Left ventricle myocardium inferior (tissue), 1 donor: ENCODE data around the gene NRL. TPM values are rescaled to one million over a fixed set of nuclear protein-coding genes. Genes with fewer than 3 reads are reported as not detected.
A peak's percentile ranks its signal among the peaks of the same experiment; 100 is the strongest.

Source experiments
- DNase-seq: peaks from one replicate; pipeline ENCODE4 v3.0.0-alpha.2; 2020
- H3K27ac ChIP-seq: fragments of 200-600 bp; replicated peaks from 2 replicates; pipeline ENCODE4 v1.8.0; 2021
- H3K27me3 ChIP-seq: fragments of 200-600 bp; 2 replicates; pipeline ENCODE4 v1.8.0; 2021; ENCODE audit warnings: low read depth
- H3K36me3 ChIP-seq: fragments of 200-600 bp; 2 replicates; pipeline ENCODE4 v1.8.0; 2021
- H3K4me1 ChIP-seq: fragments of 200-600 bp; 2 replicates; pipeline ENCODE4 v1.8.0; 2021
- H3K4me3 ChIP-seq: fragments of 200-600 bp; 2 replicates; pipeline ENCODE4 v1.8.0; 2021; ENCODE audit warnings: mild to moderate bottlenecking, moderate library complexity
- H3K9me3 ChIP-seq: fragments of 200-600 bp; replicated peaks from 2 replicates; pipeline ENCODE4 v1.8.0; 2021
- intact Hi-C: fragments of 100-400 bp; cut with micrococcal nuclease; formaldehyde crosslinking; loops from one replicate; pipeline ENCODE4 v1.11.0; 2022
- total RNA-seq: library from RNA; stranded (reverse); fragmentation: NEBNext Ultra II Directional; extraction: Animal tissue kit (Norgen Biotek cat#: 25700); gene quantifications from one replicate; pipeline ENCODE4 v1.2.1, GENCODE V29; 2021
- TF ChIP-seq, protein P1 (sequence below): fragments of 200-600 bp; IDR thresholded peaks from 2 replicates; pipeline ENCODE4 v1.8.0; 2021; ENCODE audit warnings: antibody characterized with exemption, mild to moderate bottlenecking, borderline replicate concordance
- donor health status: DM: no; HTN: yes; CAD: no; lungs with severe emphysema.

Gene NRL
- total RNA-seq, 1 donor from 2014 or later = 1.5 TPM

DNA sequence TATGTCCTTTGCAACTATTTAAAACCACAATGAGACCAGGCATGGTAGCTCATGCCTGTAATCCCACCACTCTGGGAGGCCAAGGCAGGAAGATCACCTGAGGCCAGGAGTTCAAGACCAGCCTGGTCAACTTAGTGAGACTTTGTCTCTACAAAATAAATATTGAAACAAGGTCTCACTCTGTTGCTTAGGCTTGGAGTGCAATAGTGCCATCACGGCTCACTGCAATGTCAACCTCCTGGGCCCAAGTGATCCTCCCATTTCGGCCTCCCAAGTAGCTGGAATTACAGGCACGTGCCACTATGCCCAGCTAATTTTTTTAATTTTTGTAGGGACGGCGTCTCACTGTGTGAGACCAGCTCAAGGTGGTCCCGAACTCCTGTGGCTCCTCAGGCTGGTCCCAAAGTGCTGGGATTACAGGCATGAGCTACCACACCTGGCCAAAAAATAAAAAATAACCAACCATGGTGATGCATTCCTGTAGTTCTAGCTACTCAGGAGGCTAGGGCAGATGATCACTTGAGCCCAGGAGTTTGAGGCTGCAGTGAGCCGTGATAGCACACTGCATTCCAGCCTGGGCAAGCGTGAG is 14.8 kb upstream of the NRL start:
- intact Hi-C loops = no loop called here
- Histone ChIP-seq H3K4me1 (peaks cover 27% of the 10 kb centered on the region), H3K36me3 (no peaks in the 10 kb centered on the region), H3K4me3 (no peak overlapping the region), H3K9me3 (no peaks in the 10 kb centered on the region), H3K27ac (peak overlapping the region; percentile 98), H3K27me3 (no peaks in the 10 kb centered on the region)
- no peak for DNase-seq
- TF ChIP-seq, protein P1, sequence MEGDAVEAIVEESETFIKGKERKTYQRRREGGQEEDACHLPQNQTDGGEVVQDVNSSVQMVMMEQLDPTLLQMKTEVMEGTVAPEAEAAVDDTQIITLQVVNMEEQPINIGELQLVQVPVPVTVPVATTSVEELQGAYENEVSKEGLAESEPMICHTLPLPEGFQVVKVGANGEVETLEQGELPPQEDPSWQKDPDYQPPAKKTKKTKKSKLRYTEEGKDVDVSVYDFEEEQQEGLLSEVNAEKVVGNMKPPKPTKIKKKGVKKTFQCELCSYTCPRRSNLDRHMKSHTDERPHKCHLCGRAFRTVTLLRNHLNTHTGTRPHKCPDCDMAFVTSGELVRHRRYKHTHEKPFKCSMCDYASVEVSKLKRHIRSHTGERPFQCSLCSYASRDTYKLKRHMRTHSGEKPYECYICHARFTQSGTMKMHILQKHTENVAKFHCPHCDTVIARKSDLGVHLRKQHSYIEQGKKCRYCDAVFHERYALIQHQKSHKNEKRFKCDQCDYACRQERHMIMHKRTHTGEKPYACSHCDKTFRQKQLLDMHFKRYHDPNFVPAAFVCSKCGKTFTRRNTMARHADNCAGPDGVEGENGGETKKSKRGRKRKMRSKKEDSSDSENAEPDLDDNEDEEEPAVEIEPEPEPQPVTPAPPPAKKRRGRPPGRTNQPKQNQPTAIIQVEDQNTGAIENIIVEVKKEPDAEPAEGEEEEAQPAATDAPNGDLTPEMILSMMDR = no peak

- Histone ChIP-seq H3K36me3 (peaks cover 18% of the 10 kb centered on the region), H3K9me3 (no peaks in the 10 kb centered on the region), H3K27ac (no peak overlapping the region), H3K4me3 (no peak overlapping the region), H3K27me3 (no peaks in the 10 kb centered on the region), H3K4me1 (peaks cover 32% of the 10 kb centered on the region)
- intact Hi-C loops = no loop called here
- DNase-seq = no peak
- TF ChIP-seq, protein P1 = no peak
Observed at GRCh38 chr14:24127673-24128072, 12.9 kb upstream of the NRL start.

- Histone ChIP-seq H3K9me3 (no peaks in the 10 kb centered on the region), H3K4me1 (peaks cover 27% of the 10 kb centered on the region), H3K4me3 (no peak overlapping the region), H3K27me3 (no peaks in the 10 kb centered on the region), H3K27ac (no peak overlapping the region), H3K36me3 (peaks cover 25% of the 10 kb centered on the region)
- intact Hi-C loops = no loop called here
- DNase-seq = no peak
- TF ChIP-seq, protein P1 = no peak
Observed at GRCh38 chr14:24126939-24127338, 12.2 kb upstream of the NRL start.

DNA sequence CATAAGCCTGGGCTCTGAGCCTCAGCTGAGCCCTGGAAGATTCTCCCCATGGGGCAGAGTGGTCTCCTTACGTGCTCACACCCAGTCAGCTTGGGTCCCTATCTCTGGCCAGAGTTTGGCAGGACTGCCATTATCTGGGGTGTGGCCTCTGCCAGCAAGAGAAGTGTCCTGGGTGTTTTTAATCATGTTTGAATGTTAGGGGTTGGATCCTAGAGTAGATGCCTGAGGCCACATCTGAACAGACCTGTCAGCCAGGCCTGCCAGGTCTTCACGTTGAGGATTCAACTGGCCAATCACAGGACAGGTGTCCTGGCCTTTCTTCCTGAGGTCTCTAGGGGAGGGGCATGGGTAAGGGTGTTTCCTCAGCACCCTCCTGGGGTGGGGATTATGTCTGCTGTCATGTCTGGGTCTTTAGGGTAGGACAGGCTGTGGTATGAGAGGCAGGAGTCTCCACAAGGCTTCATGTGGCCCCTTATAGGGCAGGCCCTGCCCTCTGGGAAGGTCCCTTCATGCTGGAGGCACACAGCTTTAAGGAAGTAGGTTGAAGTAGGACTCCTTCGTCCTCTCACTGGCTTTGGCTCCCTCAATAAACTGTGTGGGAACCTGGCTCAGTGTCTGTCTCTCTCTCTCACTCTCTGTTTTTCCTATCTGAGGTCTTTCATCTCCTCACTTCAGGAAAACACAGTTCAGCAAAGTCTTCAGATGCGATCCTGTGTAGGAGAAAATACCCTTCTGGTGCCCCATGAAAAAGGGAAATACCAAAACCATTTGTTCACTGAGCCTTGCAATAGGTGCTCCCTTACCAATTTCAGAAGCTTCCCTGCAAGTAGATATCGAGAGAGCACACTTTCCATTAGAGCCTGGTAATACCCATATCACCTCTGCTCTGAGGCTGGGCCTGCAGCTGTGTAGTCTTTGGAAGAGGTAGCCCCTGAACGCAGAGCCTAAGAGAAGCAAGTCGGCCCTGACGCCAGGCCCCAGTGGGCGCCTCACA is 9.0 kb upstream of the NRL start:
- peaks cover 57% of the 10 kb centered on the region for H3K36me3 ChIP-seq
- H3K27me3 ChIP-seq = no peaks in the 10 kb centered on the region
- DNase-seq = no peak

DNA sequence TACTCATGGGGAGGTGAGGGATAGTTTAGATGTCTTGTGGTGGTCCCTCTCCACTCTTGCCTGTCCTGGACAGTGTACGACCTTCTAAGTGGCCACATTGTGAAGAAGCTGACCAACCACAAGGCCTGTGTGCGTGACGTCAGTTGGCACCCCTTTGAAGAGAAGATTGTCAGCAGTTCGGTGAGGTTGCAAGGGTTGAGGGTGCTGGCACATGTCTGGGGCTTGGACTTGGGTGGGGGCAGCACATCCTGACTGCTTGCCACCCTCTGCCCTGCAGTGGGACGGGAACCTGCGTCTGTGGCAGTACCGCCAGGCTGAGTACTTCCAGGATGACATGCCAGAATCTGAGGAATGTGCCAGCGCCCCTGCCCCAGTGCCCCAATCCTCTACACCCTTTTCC is 8.1 kb upstream of the NRL start:
- Histone ChIP-seq H3K4me3 (no peak overlapping the region), H3K27ac (no peak overlapping the region), H3K36me3 (peaks cover 66% of the 10 kb centered on the region), H3K9me3 (no peaks in the 10 kb centered on the region), H3K4me1 (peaks cover 8% of the 10 kb centered on the region), H3K27me3 (no peaks in the 10 kb centered on the region)
- intact Hi-C loops = no loop called here
- DNase-seq = no peak
- TF ChIP-seq, protein P1 = no peak

More for the DNA sequence above, 9.0 kb upstream of the NRL start:
- intact Hi-C loops = no loop called here
- no peak overlapping the region for H3K4me3 ChIP-seq
- H3K9me3 ChIP-seq = no peaks in the 10 kb centered on the region
- peaks cover 8% of the 10 kb centered on the region for H3K4me1 ChIP-seq
- no peak overlapping the region for H3K27ac ChIP-seq
- TF ChIP-seq, protein P1 = no peak
